ENCODE data around the gene UGP2.

UGP2 gene

GRCh38 chr2:63863707-63864106 is 22.0 kb downstream of the UGP2 start:
- no peak for FAIRE-seq
- no peak for DNase-seq (ENCODE audit: low spot score)

GRCh38 chr2:63865159-63865799 is 23.6 kb downstream of the UGP2 start:
- FAIRE-seq: no peak
- no peak for DNase-seq (ENCODE audit: low spot score)

GRCh38 chr2:63866009-63866709 is 24.5 kb downstream of the UGP2 start:
- DNase-seq (ENCODE audit: low spot score) (no peak), FAIRE-seq (no peak)

- FAIRE-seq: no peak
- DNase-seq (ENCODE audit: low spot score): no peak
These were observed 29.0 kb downstream of the UGP2 start for GRCh38 chr2:63870679-63871078.

GRCh38 chr2:63871864-63872263 is 30.2 kb downstream of the UGP2 start:
- DNase-seq (ENCODE audit: low spot score) (no peak), FAIRE-seq (no peak)

GRCh38 chr2:63872571-63873328 is 31.1 kb downstream of the UGP2 start:
- FAIRE-seq (no peak), DNase-seq (ENCODE audit: low spot score) (no peak)

- DNase-seq (ENCODE audit: low spot score) (no peak), FAIRE-seq (no peak)
These were observed 32.8 kb downstream of the UGP2 start for GRCh38 chr2:63874204-63875130.

GRCh38 chr2:63875131-63875527 is 33.4 kb downstream of the UGP2 start:
- FAIRE-seq (no peak), DNase-seq (ENCODE audit: low spot score) (no peak)

GRCh38 chr2:63875559-63876245 is 34.0 kb downstream of the UGP2 start:
- no peak for DNase-seq (ENCODE audit: low spot score)
- FAIRE-seq: no peak

GRCh38 chr2:63876311-63876710 is 34.6 kb downstream of the UGP2 start:
- no peak for DNase-seq (ENCODE audit: low spot score)
- FAIRE-seq: no peak

GRCh38 chr2:63878486-63878885 is 36.8 kb downstream of the UGP2 start:
- no peak for FAIRE-seq
- no peak for DNase-seq (ENCODE audit: low spot score)

GRCh38 chr2:63879876-63880433 is 38.3 kb downstream of the UGP2 start:
- DNase-seq (ENCODE audit: low spot score): no peak
- no peak for FAIRE-seq

GRCh38 chr2:63880625-63881024 is 38.9 kb downstream of the UGP2 start:
- no peak for DNase-seq (ENCODE audit: low spot score)
- no peak for FAIRE-seq

- DNase-seq (ENCODE audit: low spot score) (no peak), FAIRE-seq (no peak)
These were observed 39.5 kb downstream of the UGP2 start for GRCh38 chr2:63881205-63881604.

GRCh38 chr2:63882395-63883105 is 40.9 kb downstream of the UGP2 start:
- FAIRE-seq: no peak
- DNase-seq (ENCODE audit: low spot score): no peak

- FAIRE-seq (no peak), DNase-seq (ENCODE audit: low spot score) (no peak)
These were observed 44.7 kb downstream of the UGP2 start for GRCh38 chr2:63886445-63886844.

GRCh38 chr2:63888053-63888452 is 46.4 kb downstream of the UGP2 start:
- FAIRE-seq: no peak
- no peak for DNase-seq (ENCODE audit: low spot score)

GRCh38 chr2:63888490-63889402 is 47.0 kb downstream of the UGP2 start:
- peak; percentile 32 for DNase-seq (ENCODE audit: low spot score)
- FAIRE-seq: peak; percentile 57

GRCh38 chr2:63890678-63891077 is 49.0 kb downstream of the UGP2 start:
- no peak for DNase-seq (ENCODE audit: low spot score)
- FAIRE-seq: no peak
